Thyroid gland (tissue), 4 donors: Measurements from ENCODE around the gene CCSER1.
"Not testable (repeated sequence)": the region's sequence is repeated elsewhere in the genome, so short reads cannot be mapped to it uniquely, and the experiment has no call there.

ENCODE experiments used
- POLR2A ChIP-seq, 2 donors: fragments of 450-650 bp; IDR thresholded peaks; one replicate each; pipeline ENCODE4 v1.6.1; 2017; ENCODE audit warnings: antibody characterized with exemption in 2 of 2, mild to moderate bottlenecking in 2 of 2, moderate library complexity in 1 of 2
- TF ChIP-seq, protein P1 (sequence below), 6 experiments: fragments of 200-600 bp in 3 of 6; fragments of 450-650 bp in 3 of 6; sonication (generic) in 3 of 6; IDR thresholded peaks; one replicate each; pipeline ENCODE4 v1.5.1; 2016 to 2019; ENCODE audit warnings: antibody characterized with exemption in 6 of 6, mild to moderate bottlenecking in 2 of 6, inconsistent platforms in 1 of 6, moderate library complexity in 1 of 6

- TF ChIP-seq, protein P1, sequence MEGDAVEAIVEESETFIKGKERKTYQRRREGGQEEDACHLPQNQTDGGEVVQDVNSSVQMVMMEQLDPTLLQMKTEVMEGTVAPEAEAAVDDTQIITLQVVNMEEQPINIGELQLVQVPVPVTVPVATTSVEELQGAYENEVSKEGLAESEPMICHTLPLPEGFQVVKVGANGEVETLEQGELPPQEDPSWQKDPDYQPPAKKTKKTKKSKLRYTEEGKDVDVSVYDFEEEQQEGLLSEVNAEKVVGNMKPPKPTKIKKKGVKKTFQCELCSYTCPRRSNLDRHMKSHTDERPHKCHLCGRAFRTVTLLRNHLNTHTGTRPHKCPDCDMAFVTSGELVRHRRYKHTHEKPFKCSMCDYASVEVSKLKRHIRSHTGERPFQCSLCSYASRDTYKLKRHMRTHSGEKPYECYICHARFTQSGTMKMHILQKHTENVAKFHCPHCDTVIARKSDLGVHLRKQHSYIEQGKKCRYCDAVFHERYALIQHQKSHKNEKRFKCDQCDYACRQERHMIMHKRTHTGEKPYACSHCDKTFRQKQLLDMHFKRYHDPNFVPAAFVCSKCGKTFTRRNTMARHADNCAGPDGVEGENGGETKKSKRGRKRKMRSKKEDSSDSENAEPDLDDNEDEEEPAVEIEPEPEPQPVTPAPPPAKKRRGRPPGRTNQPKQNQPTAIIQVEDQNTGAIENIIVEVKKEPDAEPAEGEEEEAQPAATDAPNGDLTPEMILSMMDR (IDR thresholded peaks at IDR 0.05): not testable (repeated sequence)
- not testable (repeated sequence) for TF ChIP-seq POLR2A (IDR thresholded peaks at IDR 0.05)
These were observed 711.7 kb downstream of the CCSER1 start for GRCh38 chr4:90838859-90839258.
